HG02798 (cell line): Measurements from ENCODE around the gene CTRL.
A peak's percentile ranks its signal among the peaks of the same experiment; 100 is the strongest.
"Not testable (repeated sequence)": the region's sequence is repeated elsewhere in the genome, so short reads cannot be mapped to it uniquely, and the experiment has no call there.

Experiments
- ATAC-seq: cut with Tn5 transposase; IDR thresholded peaks from one replicate; pipeline ENCODE4 v1.9.1; 2021; ENCODE audit warnings: mild to moderate bottlenecking; ENCODE audit not compliant: unreplicated experiment, poor library complexity

The CTRL gene

GRCh38 chr16:67942510-67943255 lies 11.0 kb upstream of the CTRL start:
- no peak for ATAC-seq

- ATAC-seq, result no peak
Measured at GRCh38 chr16:67942200-67942509, 10.5 kb upstream of the CTRL start.

- ATAC-seq, result no peak
Measured at GRCh38 chr16:67941469-67942199, 10.0 kb upstream of the CTRL start.

- ATAC-seq, result no peak
Measured at GRCh38 chr16:67940446-67941089, 8.9 kb upstream of the CTRL start.

- no peak for ATAC-seq
Measured at GRCh38 chr16:67939507-67940445, 8.1 kb upstream of the CTRL start.

- ATAC-seq, result not testable (repeated sequence)
Measured at GRCh38 chr16:67937713-67938112, 6.1 kb upstream of the CTRL start.

- peak; percentile 57 for ATAC-seq
Measured at GRCh38 chr16:67936880-67937605, 5.4 kb upstream of the CTRL start.

GRCh38 chr16:67936124-67936879 lies 4.6 kb upstream of the CTRL start, which contains the start of gene PSMB10:
Gene PSMB10, minus strand, starts transcription at chr16:67936850. Its CDS starts 101 bp downstream, at chr16:67936749.
- no peak for ATAC-seq

- ATAC-seq, result peak; percentile 94
Measured at GRCh38 chr16:67935402-67936123, 3.9 kb upstream of the CTRL start.

- ATAC-seq, result no peak
Measured at GRCh38 chr16:67935101-67935401, 3.4 kb upstream of the CTRL start.

- no peak for ATAC-seq
Measured at GRCh38 chr16:67934306-67935100, 2.8 kb upstream of the CTRL start.

GRCh38 chr16:67933805-67934204 lies 2.1 kb upstream of the CTRL start:
- no peak for ATAC-seq

GRCh38 chr16:67932462-67932840 lies 789 bp upstream of the CTRL start:
- no peak for ATAC-seq

- no peak for ATAC-seq
Measured at GRCh38 chr16:67930678-67931211, 917 bp downstream of the CTRL start.

GRCh38 chr16:67930191-67930590 lies 1.5 kb downstream of the CTRL start:
- ATAC-seq, result no peak

- no peak for ATAC-seq
Measured at GRCh38 chr16:67928561-67929364, 2.9 kb downstream of the CTRL start.

GRCh38 chr16:67928147-67928546 lies 3.5 kb downstream of the CTRL start:
- ATAC-seq, result no peak
